Measurements from ENCODE around the gene CACNA1B. TPM values are rescaled to one million over a fixed set of nuclear protein-coding genes. Genes with fewer than 3 reads are reported as not detected.

The CACNA1B gene
- polyA plus RNA-seq, 1 of the 3 experiments (the other 2 are of a cell fraction), result 0.03 TPM

DNA sequence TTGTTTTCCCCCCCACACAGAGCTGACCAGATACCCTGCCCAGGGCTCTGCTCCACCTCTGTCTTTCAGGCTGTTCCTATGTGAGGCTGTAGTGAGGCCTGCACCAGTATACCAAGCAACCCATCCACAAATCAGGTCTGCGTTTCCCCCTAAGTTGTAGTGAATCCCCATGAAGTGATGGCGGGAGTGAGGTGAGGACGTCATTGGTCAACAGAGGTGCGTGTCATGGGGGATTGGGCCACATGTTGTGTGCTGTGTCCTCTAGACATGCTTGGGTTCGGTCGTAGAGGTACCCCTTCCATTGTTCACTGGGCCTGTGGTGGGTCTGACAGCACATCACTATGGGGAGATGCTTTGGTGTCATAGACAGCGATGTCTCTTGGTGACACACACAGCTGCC lies 184.6 kb downstream of the CACNA1B start:
- DNase-seq, result no peak
- ChIA-PET CTCF (no interaction called here), POLR2A (no interaction called here)
- Histone ChIP-seq H3K36me3 (replicated peaks in 1 of 2; ENCODE audit: control insufficient read depth in 1 of 2, insufficient read depth in 2 of 2, low read length in 1 of 2) (no peaks in the 10 kb centered on the region), H3K27me3 (ENCODE audit: insufficient read depth) (no peaks in the 10 kb centered on the region), H3K4me3 (ENCODE audit: low read depth in 2 of 2, low read length in 1 of 2) (no peak overlapping the region), H3K79me2 (ENCODE audit: insufficient read depth) (no peaks in the 10 kb centered on the region), H3K9me3 (no peaks in the 10 kb centered on the region), H3K27ac (ENCODE audit: low read depth in 2 of 2, low read length in 1 of 2) (no peak overlapping the region; a peak in 1 of 4 replicates), H3K9ac (no peak overlapping the region), H3F3A (replicated peaks; ENCODE audit: insufficient read depth) (no peaks in the 10 kb centered on the region), H2AFZ (ENCODE audit: low read depth) (no peak overlapping the region), H3K4me2 (no peak overlapping the region), H3K4me1 (ENCODE audit: control insufficient read depth in 1 of 2, insufficient read depth in 2 of 2, low read depth in 1 of 2, low read length in 1 of 2) (no peaks in the 10 kb centered on the region), H3K9me2 (no peaks in the 10 kb centered on the region), H4K20me1 (ENCODE audit: insufficient read depth) (no peaks in the 10 kb centered on the region)
- TF ChIP-seq EZH2phosphoT487 (IDR thresholded peaks at IDR 0.05; ENCODE audit: borderline replicate concordance, low read depth) (no peak), SIN3A (IDR thresholded peaks at IDR 0.05; ENCODE audit: borderline replicate concordance, low read depth, low read length) (no peak), USF1 (IDR thresholded peaks at IDR 0.05; ENCODE audit: borderline replicate concordance, low read depth) (no peak), NFIC (IDR thresholded peaks at IDR 0.05; ENCODE audit: borderline replicate concordance) (no peak), MEF2A (IDR thresholded peaks at IDR 0.05; ENCODE audit: borderline replicate concordance, low read depth) (no peak), SMC3 (IDR thresholded peaks at IDR 0.05; ENCODE audit: low read depth, low read length) (no peak), RAD21 (IDR thresholded peaks at IDR 0.05; ENCODE audit: low read length) (no peak), IRF3 (IDR thresholded peaks at IDR 0.05; ENCODE audit: low read depth, low read length) (no peak), FOXJ3 (CRISPR knock-in tag; IDR thresholded peaks at IDR 0.05) (no peak), PBX3 (IDR thresholded peaks at IDR 0.05) (no peak), MXI1 (IDR thresholded peaks at IDR 0.05; ENCODE audit: low read depth, low read length) (no peak), GATA2 (CRISPR knock-in tag; IDR thresholded peaks at IDR 0.05) (no peak), TEAD4 (IDR thresholded peaks at IDR 0.05; ENCODE audit: borderline replicate concordance, insufficient read depth) (no peak), FOSL2 (IDR thresholded peaks at IDR 0.05; ENCODE audit: borderline replicate concordance, low read depth) (no peak), RFX5 (IDR thresholded peaks at IDR 0.05; ENCODE audit: low read length) (no peak), ELF1 (IDR thresholded peaks at IDR 0.05) (no peak), TAF1 (IDR thresholded peaks at IDR 0.05; ENCODE audit: borderline replicate concordance, low read depth, low read length) (no peak), MAX (IDR thresholded peaks at IDR 0.05; ENCODE audit: low read depth) (no peak), NRF1 (IDR thresholded peaks at IDR 0.05; ENCODE audit: low read depth, low read length) (no peak)
- TF ChIP-seq, protein P1, sequence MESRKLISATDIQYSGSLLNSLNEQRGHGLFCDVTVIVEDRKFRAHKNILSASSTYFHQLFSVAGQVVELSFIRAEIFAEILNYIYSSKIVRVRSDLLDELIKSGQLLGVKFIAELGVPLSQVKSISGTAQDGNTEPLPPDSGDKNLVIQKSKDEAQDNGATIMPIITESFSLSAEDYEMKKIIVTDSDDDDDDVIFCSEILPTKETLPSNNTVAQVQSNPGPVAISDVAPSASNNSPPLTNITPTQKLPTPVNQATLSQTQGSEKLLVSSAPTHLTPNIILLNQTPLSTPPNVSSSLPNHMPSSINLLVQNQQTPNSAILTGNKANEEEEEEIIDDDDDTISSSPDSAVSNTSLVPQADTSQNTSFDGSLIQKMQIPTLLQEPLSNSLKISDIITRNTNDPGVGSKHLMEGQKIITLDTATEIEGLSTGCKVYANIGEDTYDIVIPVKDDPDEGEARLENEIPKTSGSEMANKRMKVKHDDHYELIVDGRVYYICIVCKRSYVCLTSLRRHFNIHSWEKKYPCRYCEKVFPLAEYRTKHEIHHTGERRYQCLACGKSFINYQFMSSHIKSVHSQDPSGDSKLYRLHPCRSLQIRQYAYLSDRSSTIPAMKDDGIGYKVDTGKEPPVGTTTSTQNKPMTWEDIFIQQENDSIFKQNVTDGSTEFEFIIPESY (IDR thresholded peaks at IDR 0.05; ENCODE audit: borderline replicate concordance, low read depth), result no peak
- 24% methylated on average over 6 of the region's 7 CpGs for WGBS (ENCODE audit: low lambda C conversion rate)

Measured in SK-N-SH (cell line).